Astrocyte of the cerebellum (primary cell): ENCODE measurements around the gene UBE2E1.

Source experiments
- DNase-seq: peaks from one replicate; pipeline ENCODE4 v3.0.0-alpha.2; 2011; ENCODE audit warnings: low read depth
- H3K4me3 ChIP-seq: 2 replicates; pipeline ENCODE4 v1.5.1; 2011; ENCODE audit warnings: mild to moderate bottlenecking, low read depth, low read length, moderate library complexity
- CTCF ChIP-seq: IDR thresholded peaks from 2 replicates; pipeline ENCODE4 v1.5.1; 2012; ENCODE audit warnings: low read length, low read depth, moderate library complexity, mild to moderate bottlenecking; ENCODE audit errors: missing control alignments
- in situ Hi-C: cut with HindIII; loops from 2 replicates; pipeline ENCODE4 v1.10.0; 2017; ENCODE audit warnings: low sequenced_read_pairs

Gene UBE2E1

GRCh38 chr3:23919628-23920027 is 113.9 kb downstream of the UBE2E1 start:
- in situ Hi-C loops = no loop called here
- no peak overlapping the region for H3K4me3 ChIP-seq
- no peak for DNase-seq
- no peak for TF ChIP-seq CTCF

GRCh38 chr3:23920151-23920655 is 114.4 kb downstream of the UBE2E1 start:
- in situ Hi-C loops = no loop called here
- H3K4me3 ChIP-seq = no peak overlapping the region
- no peak for DNase-seq
- no peak for TF ChIP-seq CTCF

GRCh38 chr3:23921052-23921511 is 115.3 kb downstream of the UBE2E1 start:
- TF ChIP-seq CTCF = no peak
- in situ Hi-C loops = no loop called here
- no peak overlapping the region for H3K4me3 ChIP-seq
- no peak for DNase-seq

GRCh38 chr3:23923786-23924185 is 118.0 kb downstream of the UBE2E1 start:
- DNase-seq = peak; percentile 63
- no peak for TF ChIP-seq CTCF
- in situ Hi-C loops = no loop called here
- H3K4me3 ChIP-seq = no peak overlapping the region

GRCh38 chr3:23926246-23926645 is 120.5 kb downstream of the UBE2E1 start:
- no peak for DNase-seq
- in situ Hi-C loops = no loop called here
- TF ChIP-seq CTCF = no peak
- no peak overlapping the region for H3K4me3 ChIP-seq

- no peak for DNase-seq
- H3K4me3 ChIP-seq = no peak overlapping the region
- in situ Hi-C loops = no loop called here
- TF ChIP-seq CTCF = no peak
These were observed 121.0 kb downstream of the UBE2E1 start for GRCh38 chr3:23926736-23927135.

- no peak overlapping the region for H3K4me3 ChIP-seq
- in situ Hi-C loops = no loop called here
- no peak for DNase-seq
- TF ChIP-seq CTCF = no peak
These were observed 122.8 kb downstream of the UBE2E1 start for GRCh38 chr3:23928524-23928923.
